Hematopoietic multipotent progenitor cell (in vitro differentiated cells): Measurements from ENCODE around the gene CCN2. TPM values are rescaled to one million over a fixed set of nuclear protein-coding genes. Genes with fewer than 3 reads are reported as not detected.
A peak's percentile ranks its signal among the peaks of the same experiment; 100 is the strongest.
"Not testable (repeated sequence)": the region's sequence is repeated elsewhere in the genome, so short reads cannot be mapped to it uniquely, and the experiment has no call there.

ENCODE experiments used
- DNase-seq, 3 donors: peaks; one replicate each; pipeline ENCODE4 v3.0.0-alpha.2; 2011 to 2015; ENCODE audit warnings: low read depth in 2 of 3, low spot score in 2 of 3
- total RNA-seq: library from RNA; depleted of rRNA; stranded (reverse); fragments of >200 nt; gene quantifications from one replicate; pipeline ENCODE4 v1.2.3, GENCODE V29; 2012

The CCN2 gene
- total RNA-seq, 1 donor: 0.54 TPM

- no peak for DNase-seq
Observed at GRCh38 chr6:131946992-131947955, 3.9 kb downstream of the CCN2 start.

GRCh38 chr6:131946404-131946991 is 4.7 kb downstream of the CCN2 start:
- DNase-seq: no peak

- no peak for DNase-seq
Observed at GRCh38 chr6:131945971-131946370, 5.2 kb downstream of the CCN2 start.

- DNase-seq: no peak
Observed at GRCh38 chr6:131937703-131938631, 13.2 kb downstream of the CCN2 start.

GRCh38 chr6:131937226-131937625 is 13.9 kb downstream of the CCN2 start:
- no peak for DNase-seq

- DNase-seq: no peak
Observed at GRCh38 chr6:131936156-131936555, 15.0 kb downstream of the CCN2 start.

- no peak for DNase-seq
Observed at GRCh38 chr6:131931063-131931750, 20.0 kb downstream of the CCN2 start.

GRCh38 chr6:131929976-131930375 is 21.2 kb downstream of the CCN2 start:
- no peak for DNase-seq

- no peak for DNase-seq
Observed at GRCh38 chr6:131929264-131929663, 21.9 kb downstream of the CCN2 start.

GRCh38 chr6:131924881-131925474 is 26.2 kb downstream of the CCN2 start:
- peak in 1 of 3 donors; percentile 56 for DNase-seq

GRCh38 chr6:131923356-131923755 is 27.8 kb downstream of the CCN2 start:
- DNase-seq: peak in 2 of 3 donors; percentile 59 to 81

GRCh38 chr6:131920656-131921055 is 30.5 kb downstream of the CCN2 start:
- DNase-seq: no peak

- DNase-seq: no peak
Observed at GRCh38 chr6:131918650-131919355, 32.4 kb downstream of the CCN2 start.

- DNase-seq: no peak
Observed at GRCh38 chr6:131917763-131918649, 33.2 kb downstream of the CCN2 start.

GRCh38 chr6:131917318-131917717 is 33.9 kb downstream of the CCN2 start:
- DNase-seq: peak in 2 of 3 donors; percentile 74 to 91

- no peak for DNase-seq
Observed at GRCh38 chr6:131916847-131917246, 34.3 kb downstream of the CCN2 start.

GRCh38 chr6:131916091-131916796 is 34.9 kb downstream of the CCN2 start:
- not testable (repeated sequence) for DNase-seq
